H9 (cell line): ENCODE results near the gene VILL. TPM values are rescaled to one million over a fixed set of nuclear protein-coding genes. Genes with fewer than 3 reads are reported as not detected.

Experiments
- DNase-seq: peaks from one replicate; pipeline ENCODE4 v3.0.0-alpha.2; 2017
- H2AFZ ChIP-seq: one replicate; pipeline ENCODE4 v1.6.1; 2013; ENCODE audit warnings: mild to moderate bottlenecking, low read length, control low read depth, moderate library complexity
- H2AK5ac ChIP-seq: 2 replicates; pipeline ENCODE4 v1.6.1; 2013; ENCODE audit warnings: low read length, control low read depth, mixed read lengths; ENCODE audit not compliant: insufficient read length
- H2BK120ac ChIP-seq: one replicate; pipeline ENCODE4 v1.6.1; 2013; ENCODE audit warnings: low read depth, mild to moderate bottlenecking, low read length, control low read depth, inconsistent platforms; ENCODE audit not compliant: poor library complexity, severe bottlenecking
- H2BK12ac ChIP-seq: 2 replicates; pipeline ENCODE4 v1.6.1; 2013; ENCODE audit warnings: low read length, control low read depth, mixed read lengths, low read depth; ENCODE audit not compliant: insufficient read length
- H2BK15ac ChIP-seq: 2 replicates; pipeline ENCODE4 v1.6.1; 2013; ENCODE audit warnings: low read depth, low read length, control low read depth
- H2BK20ac ChIP-seq: one replicate; pipeline ENCODE4 v1.6.1; 2013; ENCODE audit warnings: low read depth, mild to moderate bottlenecking, low read length, control low read depth, inconsistent platforms; ENCODE audit not compliant: poor library complexity, severe bottlenecking
- H2BK5ac ChIP-seq: 2 replicates; pipeline ENCODE4 v1.6.1; 2013; ENCODE audit warnings: low read length, control low read depth, mixed read lengths; ENCODE audit not compliant: insufficient read length
- H3K14ac ChIP-seq: 2 replicates; pipeline ENCODE4 v1.6.1; 2013; ENCODE audit warnings: low read length, control low read depth; ENCODE audit not compliant: insufficient read depth
- H3K18ac ChIP-seq: 2 replicates; pipeline ENCODE4 v1.6.1; 2013; ENCODE audit warnings: low read depth, mild to moderate bottlenecking, mixed read lengths, low read length, control low read depth; ENCODE audit not compliant: insufficient read length
- H3K23ac ChIP-seq: 2 replicates; pipeline ENCODE4 v1.6.1; 2013; ENCODE audit warnings: low read length, control low read depth, mixed read lengths, low read depth; ENCODE audit not compliant: insufficient read length
- H3K23me2 ChIP-seq: 2 replicates; pipeline ENCODE4 v1.6.1; 2013; ENCODE audit warnings: low read depth, mild to moderate bottlenecking, mixed read lengths, low read length, control low read depth; ENCODE audit not compliant: insufficient read length, poor library complexity, severe bottlenecking
- H3K27ac ChIP-seq: 2 replicates; pipeline ENCODE4 v1.5.1; 2013; ENCODE audit warnings: low read length, control low read depth, mixed read lengths, low read depth; ENCODE audit not compliant: insufficient read length
- H3K27me3 ChIP-seq: 2 replicates; pipeline ENCODE4 v1.6.1; 2013; ENCODE audit warnings: low read length, control low read depth, inconsistent platforms; ENCODE audit not compliant: insufficient read depth
- H3K4ac ChIP-seq: 2 replicates; pipeline ENCODE4 v1.6.1; 2013; ENCODE audit warnings: low read depth, mild to moderate bottlenecking, control low read depth, inconsistent platforms, low read length, moderate library complexity
- H3K4me1 ChIP-seq: 2 replicates; pipeline ENCODE4 v1.6.1; 2013; ENCODE audit warnings: low read length, control low read depth, inconsistent platforms; ENCODE audit not compliant: insufficient read depth
- H3K4me2 ChIP-seq: 2 replicates; pipeline ENCODE4 v1.6.1; 2013; ENCODE audit warnings: low read length, control low read depth, mixed read lengths; ENCODE audit not compliant: insufficient read length, insufficient read depth
- H3K56ac ChIP-seq: 2 replicates; pipeline ENCODE4 v1.6.1; 2013; ENCODE audit warnings: low read depth, mild to moderate bottlenecking, mixed read lengths, low read length, control low read depth; ENCODE audit not compliant: insufficient read length
- H3K79me1 ChIP-seq: 2 replicates; pipeline ENCODE4 v1.6.1; 2013; ENCODE audit warnings: low read depth, mild to moderate bottlenecking, moderate library complexity, low read length, control low read depth, inconsistent platforms; ENCODE audit not compliant: insufficient read depth, poor library complexity, severe bottlenecking
- H3K79me2 ChIP-seq: 2 replicates; pipeline ENCODE4 v1.6.1; 2013; ENCODE audit warnings: low read length, control low read depth, inconsistent platforms; ENCODE audit not compliant: insufficient read depth
- H3K9ac ChIP-seq: 2 replicates; pipeline ENCODE4 v1.6.1; 2013; ENCODE audit warnings: low read length, control low read depth, mixed read lengths; ENCODE audit not compliant: insufficient read length; ENCODE audit errors: extremely low read depth
- H3K9me3 ChIP-seq: one replicate; pipeline ENCODE4 v1.6.1; 2013; ENCODE audit warnings: low read depth, low read length, inconsistent platforms; ENCODE audit not compliant: control insufficient read depth
- H3T11ph ChIP-seq: one replicate; pipeline ENCODE4 v1.6.1; 2013; ENCODE audit warnings: mild to moderate bottlenecking, low read length, control low read depth, inconsistent platforms
- H4K20me1 ChIP-seq: one replicate; pipeline ENCODE4 v1.6.1; 2013; ENCODE audit not compliant: control insufficient read depth, insufficient read length, insufficient read depth
- H4K5ac ChIP-seq: 2 replicates; pipeline ENCODE4 v1.6.1; 2013; ENCODE audit warnings: low read depth, mild to moderate bottlenecking, mixed read lengths, low read length, control low read depth; ENCODE audit not compliant: insufficient read length
- H4K8ac ChIP-seq: replicated peaks from 2 replicates; pipeline ENCODE4 v1.6.1; 2013; ENCODE audit warnings: low read length, control low read depth, mixed read lengths, low read depth; ENCODE audit not compliant: insufficient read length
- H4K91ac ChIP-seq: 2 replicates; pipeline ENCODE4 v1.6.1; 2013; ENCODE audit warnings: low read depth, mild to moderate bottlenecking, moderate library complexity, mixed read lengths, low read length, control low read depth; ENCODE audit not compliant: insufficient read length
- H3K27ac Mint-ChIP-seq, 3 experiments: 2 replicates in 2 of 3; 3 replicates in 1 of 3; pipeline ENCODE4 v1.8.0; 2020 to 2021; ENCODE audit warnings: mixed read lengths in 3 of 3, mild to moderate bottlenecking in 1 of 3, moderate library complexity in 1 of 3
- H3K27me3 Mint-ChIP-seq: 2 replicates; pipeline ENCODE4 v1.8.0; 2021; ENCODE audit warnings: low read depth, mild to moderate bottlenecking, moderate library complexity, mixed read lengths
- H3K36me3 Mint-ChIP-seq, 3 experiments: 2 replicates in 2 of 3; 3 replicates in 1 of 3; pipeline ENCODE4 v1.8.0; 2020 to 2021; ENCODE audit warnings: low read depth in 3 of 3, mixed read lengths in 3 of 3; ENCODE audit not compliant: insufficient read depth in 1 of 3
- H3K4me1 Mint-ChIP-seq, 2 experiments: 2 replicates each; pipeline ENCODE4 v1.8.0; 2020; ENCODE audit warnings: mixed read lengths in 2 of 2
- H3K4me3 Mint-ChIP-seq, 2 experiments: 2 replicates in 1 of 2; 3 replicates in 1 of 2; pipeline ENCODE4 v1.8.0; 2020 to 2021; ENCODE audit warnings: mild to moderate bottlenecking in 2 of 2, mixed read lengths in 2 of 2, moderate library complexity in 1 of 2
- H3K9me3 Mint-ChIP-seq, 2 experiments: 2 replicates in 1 of 2; 3 replicates in 1 of 2; pipeline ENCODE4 v1.8.0; 2020; ENCODE audit warnings: mild to moderate bottlenecking in 2 of 2, mixed read lengths in 2 of 2, moderate library complexity in 1 of 2
- WGBS: extraction: QIAGEN DNeasy Blood & Tissue Kit; methylation state at CpG from one replicate; pipeline ENCODE4 v1.1.7; 2013; ENCODE audit warnings: missing lambda C conversion rate, low lambda C conversion rate, mixed read lengths; ENCODE audit not compliant: insufficient read length; ENCODE audit errors: extremely low coverage; 5-methylcytosine and 5-hydroxymethylcytosine counted together
- total RNA-seq: library from RNA; stranded (reverse); gene quantifications from 2 replicates; pipeline ENCODE4 v1.2.1, GENCODE V29; 2021
- TF ChIP-seq, protein P1 (sequence below): fragments of 200-600 bp; sonication (generic); conservative IDR thresholded peaks from 3 replicates; pipeline ENCODE4 v1.8.0; 2021; ENCODE audit warnings: antibody characterized with exemption, mild to moderate bottlenecking

The VILL gene
- total RNA-seq, 1 experiment from 2014 or later: 3.2 TPM

DNA sequence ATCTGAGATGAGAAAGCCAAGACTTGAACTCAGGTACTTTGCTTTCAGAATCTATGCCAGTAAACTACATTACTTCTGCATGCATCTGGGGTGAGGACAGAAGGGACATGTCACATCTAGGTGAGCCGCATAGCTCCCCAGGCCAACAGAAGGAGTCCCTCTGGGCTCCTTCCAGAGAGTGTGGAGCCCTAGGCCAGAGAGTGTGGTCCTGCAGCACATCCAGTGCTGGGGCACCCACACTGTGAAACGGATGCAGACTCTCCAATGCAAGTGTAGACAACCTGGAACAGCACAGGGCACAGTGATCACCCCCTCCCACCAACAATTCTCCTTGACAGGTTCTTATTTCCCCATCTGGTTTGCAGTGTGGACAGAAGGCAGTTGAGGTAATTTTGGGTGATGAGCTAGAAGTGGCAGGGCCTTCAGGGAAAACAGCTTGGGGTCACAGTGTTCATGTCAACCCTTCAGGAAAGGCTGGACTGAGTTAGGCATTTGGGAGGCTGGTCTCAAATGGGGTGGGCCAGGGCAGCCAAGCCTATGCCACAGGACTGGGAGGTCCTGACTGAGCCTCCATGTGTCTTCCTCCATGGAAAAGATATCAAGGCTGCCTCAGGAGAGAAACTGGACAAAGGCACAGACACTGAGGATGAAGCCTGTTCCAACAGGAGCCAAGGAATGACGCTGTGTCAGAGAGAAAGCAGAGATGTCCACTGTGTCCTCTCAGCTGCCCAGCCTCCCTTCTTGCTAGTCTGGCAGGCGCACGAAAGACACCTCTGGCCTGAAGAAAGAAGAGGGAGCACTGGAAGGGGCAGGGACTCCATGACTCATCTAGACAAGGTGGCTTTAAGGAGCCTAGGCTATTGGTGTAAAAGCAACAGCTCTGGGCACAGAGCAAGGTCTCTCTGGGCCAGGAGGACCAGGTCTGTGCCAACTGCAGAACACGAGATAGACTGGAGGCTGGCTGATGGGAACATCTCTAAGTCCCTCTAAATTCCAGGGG lies 37.2 kb downstream of the VILL start:
- DNase-seq: no peak
- H2BK15ac ChIP-seq: no peak overlapping the region
- TF ChIP-seq, protein P1, sequence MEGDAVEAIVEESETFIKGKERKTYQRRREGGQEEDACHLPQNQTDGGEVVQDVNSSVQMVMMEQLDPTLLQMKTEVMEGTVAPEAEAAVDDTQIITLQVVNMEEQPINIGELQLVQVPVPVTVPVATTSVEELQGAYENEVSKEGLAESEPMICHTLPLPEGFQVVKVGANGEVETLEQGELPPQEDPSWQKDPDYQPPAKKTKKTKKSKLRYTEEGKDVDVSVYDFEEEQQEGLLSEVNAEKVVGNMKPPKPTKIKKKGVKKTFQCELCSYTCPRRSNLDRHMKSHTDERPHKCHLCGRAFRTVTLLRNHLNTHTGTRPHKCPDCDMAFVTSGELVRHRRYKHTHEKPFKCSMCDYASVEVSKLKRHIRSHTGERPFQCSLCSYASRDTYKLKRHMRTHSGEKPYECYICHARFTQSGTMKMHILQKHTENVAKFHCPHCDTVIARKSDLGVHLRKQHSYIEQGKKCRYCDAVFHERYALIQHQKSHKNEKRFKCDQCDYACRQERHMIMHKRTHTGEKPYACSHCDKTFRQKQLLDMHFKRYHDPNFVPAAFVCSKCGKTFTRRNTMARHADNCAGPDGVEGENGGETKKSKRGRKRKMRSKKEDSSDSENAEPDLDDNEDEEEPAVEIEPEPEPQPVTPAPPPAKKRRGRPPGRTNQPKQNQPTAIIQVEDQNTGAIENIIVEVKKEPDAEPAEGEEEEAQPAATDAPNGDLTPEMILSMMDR: no peak
- no peaks in the 10 kb centered on the region for H3K79me1 ChIP-seq
- H3K27ac ChIP-seq: no peak overlapping the region
- Mint-ChIP-seq H3K9me3 (no peaks in the 10 kb centered on the region; a peak in 1 of 5 replicates), H3K36me3 (no peaks in the 10 kb centered on the region; a peak in 2 of 7 replicates), H3K4me3 (peak overlapping the region; percentile 70 to 82), H3K27me3 (peaks cover 59% of the 10 kb centered on the region), H3K4me1 (peaks cover 17 to 23% of the 10 kb centered on the region in 2 experiments), H3K27ac (peak overlapping the region in 1 of 3 experiments; percentile 57; a peak in 1 of 7 replicates)
- no peak overlapping the region for H3T11ph ChIP-seq
- no peak overlapping the region for H2BK12ac ChIP-seq
- no peaks in the 10 kb centered on the region for H3K4me1 ChIP-seq
- no peak overlapping the region for H3K23ac ChIP-seq
- no peaks in the 10 kb centered on the region for H4K20me1 ChIP-seq
- no peak overlapping the region for H4K91ac ChIP-seq
- no peak overlapping the region for H3K56ac ChIP-seq
- H4K8ac ChIP-seq: no peak overlapping the region
- H3K9ac ChIP-seq: no peak overlapping the region
- peaks cover 19% of the 10 kb centered on the region; the same call in 1 of the 2 replicates for H3K27me3 ChIP-seq
- no peak overlapping the region for H2AFZ ChIP-seq
- H3K4me2 ChIP-seq: no peak overlapping the region
- H2AK5ac ChIP-seq: no peak overlapping the region
- H3K23me2 ChIP-seq: peaks cover 10% of the 10 kb centered on the region
- no CpG with 5 or more reads among the region's 6 CpGs for WGBS
- H2BK20ac ChIP-seq: no peak overlapping the region
- no peak overlapping the region for H4K5ac ChIP-seq
- no peak overlapping the region for H2BK120ac ChIP-seq
- H3K14ac ChIP-seq: no peak overlapping the region
- no peak overlapping the region for H3K18ac ChIP-seq
- H2BK5ac ChIP-seq: no peak overlapping the region
- H3K4ac ChIP-seq: no peak overlapping the region
- H3K9me3 ChIP-seq: no peaks in the 10 kb centered on the region
- H3K79me2 ChIP-seq: no peaks in the 10 kb centered on the region
